Head of caudate nucleus (tissue), 42 donors: ENCODE results near the gene RAPSN.
A peak's percentile ranks its signal among the peaks of the same experiment; 100 is the strongest.

Experiments
- DNase-seq, 42 donors: peaks; one replicate each; pipeline versions ENCODE4 v3.0.0 to v3.0.0-alpha.2; 2020 to 2021; ENCODE audit warnings: mixed read lengths in 7 of 42
- intact Hi-C: fragments of 100-400 bp; cut with DNase I; formaldehyde crosslinking; loops from one replicate; pipeline ENCODE4 v1.15.0; 2022

Gene RAPSN

GRCh38 chr11:47395223-47396048 is 53.5 kb downstream of the RAPSN start:
- intact Hi-C loops, result no loop called here
- peak in 1 of 42 donors; percentile 16 for DNase-seq

- intact Hi-C loops, result no loop called here
- peak in 1 of 42 donors; percentile 46 for DNase-seq
These were observed 54.4 kb downstream of the RAPSN start for GRCh38 chr11:47394322-47395222.

- intact Hi-C loops, result no loop called here
- no peak for DNase-seq
These were observed 55.0 kb downstream of the RAPSN start for GRCh38 chr11:47394050-47394321.

GRCh38 chr11:47393163-47394049 is 55.5 kb downstream of the RAPSN start:
- intact Hi-C loops, result no loop called here
- peak in 2 of 42 donors; percentile 43 to 52 for DNase-seq

- intact Hi-C loops, result no loop called here
- DNase-seq, result no peak
These were observed 56.3 kb downstream of the RAPSN start for GRCh38 chr11:47392546-47393162.

GRCh38 chr11:47391711-47392432 is 57.1 kb downstream of the RAPSN start:
- intact Hi-C loops, result no loop called here
- DNase-seq, result no peak

- DNase-seq, result peak in 3 of 42 donors; percentile 42 to 54 (median 45)
- intact Hi-C loops, result no loop called here
These were observed 57.8 kb downstream of the RAPSN start for GRCh38 chr11:47391077-47391583.

GRCh38 chr11:47390422-47390760 is 58.5 kb downstream of the RAPSN start:
- intact Hi-C loops, result no loop called here

GRCh38 chr11:47389577-47390421 is 59.1 kb downstream of the RAPSN start:
- no peak for DNase-seq
- intact Hi-C loops, result no loop called here

More at GRCh38 chr11:47390422-47390760, 58.5 kb downstream of the RAPSN start:
- no peak for DNase-seq

GRCh38 chr11:47388697-47389576 is 60.0 kb downstream of the RAPSN start:
- intact Hi-C loops, result no loop called here
- no peak for DNase-seq

- no peak for DNase-seq
- intact Hi-C loops, result no loop called here
These were observed 60.8 kb downstream of the RAPSN start for GRCh38 chr11:47387944-47388696.
